Left ventricle myocardium inferior (tissue), 1 donor: ENCODE measurements around the gene RPL37. TPM values are rescaled to one million over a fixed set of nuclear protein-coding genes. Genes with fewer than 3 reads are reported as not detected.
"Not testable (repeated sequence)": the region's sequence is repeated elsewhere in the genome, so short reads cannot be mapped to it uniquely, and the experiment has no call there.

ENCODE experiments used
- DNase-seq: peaks from one replicate; pipeline ENCODE4 v3.0.0-alpha.2; 2020
- H3K27ac ChIP-seq: fragments of 200-600 bp; replicated peaks from 2 replicates; pipeline ENCODE4 v1.8.0; 2021
- H3K27me3 ChIP-seq: fragments of 200-600 bp; 2 replicates; pipeline ENCODE4 v1.8.0; 2021; ENCODE audit warnings: low read depth
- H3K36me3 ChIP-seq: fragments of 200-600 bp; 2 replicates; pipeline ENCODE4 v1.8.0; 2021
- H3K4me1 ChIP-seq: fragments of 200-600 bp; 2 replicates; pipeline ENCODE4 v1.8.0; 2021
- H3K4me3 ChIP-seq: fragments of 200-600 bp; 2 replicates; pipeline ENCODE4 v1.8.0; 2021; ENCODE audit warnings: mild to moderate bottlenecking, moderate library complexity
- H3K9me3 ChIP-seq: fragments of 200-600 bp; replicated peaks from 2 replicates; pipeline ENCODE4 v1.8.0; 2021
- intact Hi-C: fragments of 100-400 bp; cut with micrococcal nuclease; formaldehyde crosslinking; loops from one replicate; pipeline ENCODE4 v1.11.0; 2022
- total RNA-seq: library from RNA; stranded (reverse); fragmentation: NEBNext Ultra II Directional; extraction: Animal tissue kit (Norgen Biotek cat#: 25700); gene quantifications from one replicate; pipeline ENCODE4 v1.2.1, GENCODE V29; 2021
- TF ChIP-seq, protein P1 (sequence below): fragments of 200-600 bp; IDR thresholded peaks from 2 replicates; pipeline ENCODE4 v1.8.0; 2021; ENCODE audit warnings: antibody characterized with exemption, mild to moderate bottlenecking, borderline replicate concordance
- donor health status: DM: no; HTN: yes; CAD: no; lungs with severe emphysema.

Gene RPL37
- total RNA-seq, 1 donor from 2014 or later = 624 TPM

- peak; percentile 92 for DNase-seq
- H3K27me3 ChIP-seq = no peaks in the 10 kb centered on the region
- peaks cover 55% of the 10 kb centered on the region for H3K4me1 ChIP-seq
- peak within 1 kb of the TSS; percentile 98 for H3K4me3 ChIP-seq
- no peaks in the 10 kb centered on the region for H3K36me3 ChIP-seq
- TF ChIP-seq, protein P1, sequence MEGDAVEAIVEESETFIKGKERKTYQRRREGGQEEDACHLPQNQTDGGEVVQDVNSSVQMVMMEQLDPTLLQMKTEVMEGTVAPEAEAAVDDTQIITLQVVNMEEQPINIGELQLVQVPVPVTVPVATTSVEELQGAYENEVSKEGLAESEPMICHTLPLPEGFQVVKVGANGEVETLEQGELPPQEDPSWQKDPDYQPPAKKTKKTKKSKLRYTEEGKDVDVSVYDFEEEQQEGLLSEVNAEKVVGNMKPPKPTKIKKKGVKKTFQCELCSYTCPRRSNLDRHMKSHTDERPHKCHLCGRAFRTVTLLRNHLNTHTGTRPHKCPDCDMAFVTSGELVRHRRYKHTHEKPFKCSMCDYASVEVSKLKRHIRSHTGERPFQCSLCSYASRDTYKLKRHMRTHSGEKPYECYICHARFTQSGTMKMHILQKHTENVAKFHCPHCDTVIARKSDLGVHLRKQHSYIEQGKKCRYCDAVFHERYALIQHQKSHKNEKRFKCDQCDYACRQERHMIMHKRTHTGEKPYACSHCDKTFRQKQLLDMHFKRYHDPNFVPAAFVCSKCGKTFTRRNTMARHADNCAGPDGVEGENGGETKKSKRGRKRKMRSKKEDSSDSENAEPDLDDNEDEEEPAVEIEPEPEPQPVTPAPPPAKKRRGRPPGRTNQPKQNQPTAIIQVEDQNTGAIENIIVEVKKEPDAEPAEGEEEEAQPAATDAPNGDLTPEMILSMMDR = peak; percentile 85
- H3K27ac ChIP-seq = peak within 1 kb of the TSS; percentile 95
- no peaks in the 10 kb centered on the region for H3K9me3 ChIP-seq
- intact Hi-C loops = no loop called here
Measured at GRCh38 chr5:40798012-40798800, 36.8 kb downstream of the RPL37 start, which contains the start of gene PRKAA1. Gene PRKAA1, minus strand, starts transcription at chr5:40798374. Its CDS starts 185 bp downstream, at chr5:40798189.

- Histone ChIP-seq H3K9me3 (no peaks in the 10 kb centered on the region), H3K36me3 (no peaks in the 10 kb centered on the region), H3K4me1 (peaks cover 62% of the 10 kb centered on the region), H3K27ac (peak overlapping the region; percentile 95), H3K27me3 (no peaks in the 10 kb centered on the region), H3K4me3 (peak overlapping the region; percentile 98)
- intact Hi-C loops = no loop called here
- DNase-seq = peak; percentile 82
- TF ChIP-seq, protein P1 = no peak
Measured at GRCh38 chr5:40797273-40798011, 37.6 kb downstream of the RPL37 start.

- TF ChIP-seq, protein P1 = no peak
- intact Hi-C loops = no loop called here
Measured at GRCh38 chr5:40796487-40796889, 38.5 kb downstream of the RPL37 start.

DNA sequence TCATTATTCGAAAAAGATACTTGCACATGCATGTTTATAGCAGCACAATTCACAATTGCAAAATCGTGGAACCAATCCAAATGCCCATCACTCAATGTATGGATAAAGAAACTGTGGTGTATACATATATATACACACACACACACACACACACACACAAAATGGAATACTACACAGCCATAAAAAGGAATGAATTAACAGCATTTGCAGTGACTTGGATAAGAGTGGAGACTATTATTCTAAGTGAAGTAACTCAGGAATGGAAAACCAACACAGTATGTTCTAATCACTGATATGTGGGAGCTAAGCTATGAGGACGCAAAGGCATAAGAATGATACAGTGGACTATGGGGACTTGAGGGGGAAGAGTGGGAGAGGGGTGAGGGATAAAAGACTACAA is 40.1 kb downstream of the RPL37 start:
- H3K4me3 ChIP-seq, H3K9me3 ChIP-seq, H3K27ac ChIP-seq, H3K36me3 ChIP-seq, DNase-seq, intact Hi-C loops, H3K27me3 ChIP-seq: not testable (repeated sequence)
- H3K4me1 ChIP-seq = peaks cover 87% of the 10 kb centered on the region

More at GRCh38 chr5:40796487-40796889, 38.5 kb downstream of the RPL37 start:
- no peaks in the 10 kb centered on the region for H3K9me3 ChIP-seq
- peaks cover 71% of the 10 kb centered on the region for H3K4me1 ChIP-seq
- no peak for DNase-seq
- H3K27ac ChIP-seq = peak overlapping the region; percentile 95
- H3K36me3 ChIP-seq = no peaks in the 10 kb centered on the region
- no peaks in the 10 kb centered on the region for H3K27me3 ChIP-seq
- peak overlapping the region; percentile 98 for H3K4me3 ChIP-seq

- H3K9me3 ChIP-seq, H3K36me3 ChIP-seq, H3K27ac ChIP-seq, H3K4me3 ChIP-seq, intact Hi-C loops, DNase-seq, H3K27me3 ChIP-seq: not testable (repeated sequence)
- H3K4me1 ChIP-seq = peaks cover 92% of the 10 kb centered on the region
Measured at GRCh38 chr5:40794340-40794739, 40.7 kb downstream of the RPL37 start.

DNA sequence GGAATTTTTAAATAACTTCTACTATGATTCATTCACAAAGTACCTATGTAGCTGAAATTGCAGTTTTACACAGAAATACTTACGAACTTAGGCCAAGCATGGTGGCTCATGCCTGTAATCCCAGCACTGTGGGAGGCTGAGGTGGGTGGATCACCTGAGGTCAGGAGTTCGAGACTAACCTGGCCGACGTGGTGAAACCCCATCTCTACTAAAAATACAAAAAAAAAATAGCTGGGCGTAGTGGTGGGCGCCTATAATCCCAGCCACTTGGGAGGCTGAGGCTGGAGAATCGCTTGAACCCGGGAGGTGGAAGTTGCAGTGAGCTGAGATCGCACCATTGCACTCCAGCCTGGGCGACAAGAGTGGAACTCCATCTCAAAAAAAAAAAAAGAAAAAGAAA is 42.3 kb downstream of the RPL37 start:
- H3K27me3 ChIP-seq, H3K4me3 ChIP-seq, intact Hi-C loops, H3K36me3 ChIP-seq, H3K27ac ChIP-seq, DNase-seq, H3K9me3 ChIP-seq: not testable (repeated sequence)
- H3K4me1 ChIP-seq = peaks cover 85% of the 10 kb centered on the region

DNA sequence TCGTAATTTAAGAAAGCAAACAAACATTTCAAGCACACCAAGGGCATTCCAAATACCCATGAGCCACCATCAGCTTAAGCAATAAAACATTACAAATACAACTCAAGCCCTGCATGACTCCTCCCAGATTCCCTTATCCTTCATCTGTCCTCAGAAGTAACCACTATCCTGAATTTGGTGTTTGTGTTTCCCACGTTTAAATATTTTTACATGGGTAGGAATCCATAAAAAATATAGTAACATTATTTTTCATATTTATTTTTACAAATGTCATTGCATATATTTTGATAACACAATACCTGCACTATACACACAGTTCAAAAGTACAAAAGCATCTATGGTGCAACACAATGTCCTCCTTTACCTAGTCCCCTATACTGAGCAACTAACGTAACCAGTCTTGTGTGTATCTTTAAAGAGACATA is 43.3 kb downstream of the RPL37 start:
- Histone ChIP-seq H3K4me1 (peaks cover 75% of the 10 kb centered on the region), H3K9me3 (peaks cover 9% of the 10 kb centered on the region), H3K4me3 (no peak overlapping the region), H3K36me3 (peaks cover 8% of the 10 kb centered on the region), H3K27ac (no peak overlapping the region), H3K27me3 (no peaks in the 10 kb centered on the region)
- intact Hi-C loops = no loop called here
- TF ChIP-seq, protein P1 = no peak
- DNase-seq = no peak
